Measurements from ENCODE around the gene SEPTIN2. TPM values are rescaled to one million over a fixed set of nuclear protein-coding genes. Genes with fewer than 3 reads are reported as not detected.

SEPTIN2 gene
- total RNA-seq, 1 experiment from 2014 or later: 445 TPM

DNA sequence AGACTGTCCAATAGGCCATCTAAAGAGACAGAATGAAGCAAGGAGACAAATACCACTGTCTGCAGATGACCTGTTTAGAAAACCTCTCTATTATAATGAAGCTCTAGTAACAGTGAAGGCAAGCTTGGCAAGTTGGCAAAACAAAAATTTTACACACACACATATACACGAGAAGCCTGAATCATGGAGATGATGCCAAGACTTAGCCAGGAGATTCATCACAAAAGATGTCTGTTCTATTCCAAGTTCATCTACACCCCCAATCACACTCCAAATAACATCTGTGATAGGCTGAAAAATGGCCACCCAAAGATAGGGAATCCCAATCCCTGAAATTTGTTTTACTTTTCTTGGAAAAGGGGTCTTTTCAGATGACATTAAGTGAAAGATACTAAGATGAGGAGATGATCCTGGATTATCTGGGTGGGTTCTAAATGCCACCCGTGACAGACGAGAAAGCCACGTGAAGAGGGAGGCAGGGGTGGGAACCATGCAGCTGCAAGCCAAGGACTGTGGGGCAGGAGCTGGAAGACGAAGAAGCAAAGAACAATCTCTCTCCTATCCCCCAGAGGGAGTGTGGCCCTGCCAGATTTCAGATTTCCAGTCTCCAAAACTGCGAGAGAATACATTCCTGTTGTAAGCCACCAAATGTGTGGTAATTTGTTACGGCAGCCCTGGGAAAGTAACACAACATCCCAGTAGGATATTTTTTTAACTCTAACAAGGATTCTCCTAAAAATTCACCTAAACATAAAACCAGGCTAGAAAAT lies 20.2 kb upstream of the SEPTIN2 start:
- H3K27me3 Mint-ChIP-seq (ENCODE audit: unreplicated experiment): no peaks in the 10 kb centered on the region
- H3K27ac Mint-ChIP-seq (ENCODE audit: unreplicated experiment): no peak overlapping the region
- H3K4me1 Mint-ChIP-seq (ENCODE audit: low read depth, unreplicated experiment): peaks cover 16% of the 10 kb centered on the region
- CTCF ChIA-PET: interaction anchor here (0.7 kb wide), 1 partner anchor 715 kb away, joined by 9 read pairs; no protein-coding TSS in a partner anchor
- H3K4me3 Mint-ChIP-seq (ENCODE audit: low read depth, unreplicated experiment): no peak overlapping the region
- no peaks in the 10 kb centered on the region for H3K9me3 Mint-ChIP-seq (ENCODE audit: low read depth, unreplicated experiment)
- no TSS peak for BruUV-seq (replicated peaks)
- no peak for TF ChIP-seq CTCF (IDR thresholded peaks at IDR 0.05; ENCODE audit: unreplicated experiment)
- H3K36me3 Mint-ChIP-seq (ENCODE audit: insufficient read depth, unreplicated experiment): peaks cover 5% of the 10 kb centered on the region
- intact Hi-C loops (cut with micrococcal nuclease; ENCODE audit: unreplicated experiment): no loop called here
- no peak for DNase-seq

- H3K36me3 Mint-ChIP-seq (ENCODE audit: insufficient read depth, unreplicated experiment): peaks cover 5% of the 10 kb centered on the region
- H3K27ac Mint-ChIP-seq (ENCODE audit: unreplicated experiment): no peak overlapping the region
- no peak overlapping the region for H3K4me3 Mint-ChIP-seq (ENCODE audit: low read depth, unreplicated experiment)
- no peak for TF ChIP-seq CTCF (IDR thresholded peaks at IDR 0.05; ENCODE audit: unreplicated experiment)
- no peak for DNase-seq
- no peaks in the 10 kb centered on the region for H3K9me3 Mint-ChIP-seq (ENCODE audit: low read depth, unreplicated experiment)
- H3K4me1 Mint-ChIP-seq (ENCODE audit: low read depth, unreplicated experiment): peaks cover 18% of the 10 kb centered on the region
- CTCF ChIA-PET: no interaction called here
- no TSS peak for BruUV-seq (replicated peaks)
- H3K27me3 Mint-ChIP-seq (ENCODE audit: unreplicated experiment): no peaks in the 10 kb centered on the region
- intact Hi-C loops (cut with micrococcal nuclease; ENCODE audit: unreplicated experiment): no loop called here
These were observed 19.0 kb upstream of the SEPTIN2 start for GRCh38 chr2:241296767-241297166.

DNA sequence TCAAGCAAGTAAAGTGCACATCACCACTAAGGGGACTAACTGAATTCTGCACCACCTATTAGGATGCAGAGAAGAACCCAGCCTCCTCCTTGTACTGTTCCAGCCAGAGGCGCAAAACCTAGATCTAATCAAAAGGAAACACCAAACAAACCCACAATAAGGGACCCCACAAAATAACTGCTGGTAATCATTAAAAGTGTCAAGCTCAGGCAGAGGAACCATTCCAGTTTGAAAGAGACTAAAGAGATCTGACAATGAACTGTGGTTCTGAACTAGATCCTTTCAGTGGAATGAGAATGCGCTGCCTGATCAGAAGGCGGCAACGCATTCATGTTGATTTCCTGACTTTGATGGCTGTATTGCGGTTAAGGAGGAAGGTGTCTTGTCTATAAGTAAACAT lies 17.1 kb upstream of the SEPTIN2 start:
- CTCF ChIA-PET: no interaction called here

DNA sequence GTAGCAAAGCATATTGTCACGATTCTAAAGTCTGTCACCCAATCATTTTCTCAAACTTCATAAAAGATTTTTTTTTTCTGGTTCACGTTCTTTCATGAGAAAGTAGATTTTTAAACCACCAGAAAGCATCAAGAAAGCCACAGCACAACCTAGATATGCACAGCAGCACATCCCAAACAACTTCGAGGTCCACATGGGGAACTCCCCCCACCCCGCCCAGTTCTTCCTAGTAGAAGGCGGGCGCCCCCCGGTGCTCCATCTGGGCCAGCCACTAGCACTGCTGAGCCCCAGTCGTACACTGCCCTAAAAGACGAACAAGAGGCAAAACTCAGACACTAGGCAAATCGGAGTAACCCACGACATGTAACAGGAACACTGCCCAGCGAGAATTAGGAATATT lies 15.7 kb upstream of the SEPTIN2 start:
- Mint-ChIP-seq H3K9me3 (ENCODE audit: low read depth, unreplicated experiment) (no peaks in the 10 kb centered on the region), H3K4me3 (ENCODE audit: low read depth, unreplicated experiment) (no peak overlapping the region), H3K27ac (ENCODE audit: unreplicated experiment) (no peak overlapping the region), H3K36me3 (ENCODE audit: insufficient read depth, unreplicated experiment) (peaks cover 5% of the 10 kb centered on the region), H3K4me1 (ENCODE audit: low read depth, unreplicated experiment) (peaks cover 27% of the 10 kb centered on the region), H3K27me3 (ENCODE audit: unreplicated experiment) (no peaks in the 10 kb centered on the region)
- TF ChIP-seq CTCF (IDR thresholded peaks at IDR 0.05; ENCODE audit: unreplicated experiment): no peak
- no peak for DNase-seq
- no TSS peak for BruUV-seq (replicated peaks)
- CTCF ChIA-PET: no interaction called here
- intact Hi-C loops (cut with micrococcal nuclease; ENCODE audit: unreplicated experiment): no loop called here

More for the DNA sequence above, 17.1 kb upstream of the SEPTIN2 start:
- intact Hi-C loops (cut with micrococcal nuclease; ENCODE audit: unreplicated experiment): no loop called here
- Mint-ChIP-seq H3K4me1 (ENCODE audit: low read depth, unreplicated experiment) (peaks cover 27% of the 10 kb centered on the region), H3K4me3 (ENCODE audit: low read depth, unreplicated experiment) (no peak overlapping the region), H3K27ac (ENCODE audit: unreplicated experiment) (no peak overlapping the region), H3K9me3 (ENCODE audit: low read depth, unreplicated experiment) (no peaks in the 10 kb centered on the region), H3K27me3 (ENCODE audit: unreplicated experiment) (no peaks in the 10 kb centered on the region), H3K36me3 (ENCODE audit: insufficient read depth, unreplicated experiment) (peaks cover 5% of the 10 kb centered on the region)
- no peak for DNase-seq
- TF ChIP-seq CTCF (IDR thresholded peaks at IDR 0.05; ENCODE audit: unreplicated experiment): no peak
- BruUV-seq (replicated peaks): no TSS peak

Measured in Calu3 (cell line).